ENCODE data around the gene ZNF385B.

The ZNF385B gene

DNA sequence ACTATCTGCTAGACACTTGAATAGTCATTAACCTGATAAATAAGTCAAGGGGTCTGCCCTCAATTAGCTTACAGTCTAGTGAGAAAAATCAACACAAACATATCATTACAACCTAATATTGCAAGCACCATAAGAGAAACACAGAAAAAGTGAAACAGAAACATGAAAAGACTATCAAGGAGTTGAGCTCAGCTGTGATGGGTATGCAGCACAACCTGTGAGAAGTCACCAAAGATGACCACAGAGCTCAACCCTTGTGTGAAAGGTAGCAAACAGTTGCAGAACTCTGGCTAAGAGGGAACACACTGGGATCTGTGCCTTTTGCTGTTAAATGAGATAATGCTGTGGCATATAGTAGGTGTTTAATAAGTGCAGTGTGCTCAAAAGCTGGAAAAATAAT, 11.7 kb downstream of the ZNF385B start:
- TF ChIP-seq, protein P1, sequence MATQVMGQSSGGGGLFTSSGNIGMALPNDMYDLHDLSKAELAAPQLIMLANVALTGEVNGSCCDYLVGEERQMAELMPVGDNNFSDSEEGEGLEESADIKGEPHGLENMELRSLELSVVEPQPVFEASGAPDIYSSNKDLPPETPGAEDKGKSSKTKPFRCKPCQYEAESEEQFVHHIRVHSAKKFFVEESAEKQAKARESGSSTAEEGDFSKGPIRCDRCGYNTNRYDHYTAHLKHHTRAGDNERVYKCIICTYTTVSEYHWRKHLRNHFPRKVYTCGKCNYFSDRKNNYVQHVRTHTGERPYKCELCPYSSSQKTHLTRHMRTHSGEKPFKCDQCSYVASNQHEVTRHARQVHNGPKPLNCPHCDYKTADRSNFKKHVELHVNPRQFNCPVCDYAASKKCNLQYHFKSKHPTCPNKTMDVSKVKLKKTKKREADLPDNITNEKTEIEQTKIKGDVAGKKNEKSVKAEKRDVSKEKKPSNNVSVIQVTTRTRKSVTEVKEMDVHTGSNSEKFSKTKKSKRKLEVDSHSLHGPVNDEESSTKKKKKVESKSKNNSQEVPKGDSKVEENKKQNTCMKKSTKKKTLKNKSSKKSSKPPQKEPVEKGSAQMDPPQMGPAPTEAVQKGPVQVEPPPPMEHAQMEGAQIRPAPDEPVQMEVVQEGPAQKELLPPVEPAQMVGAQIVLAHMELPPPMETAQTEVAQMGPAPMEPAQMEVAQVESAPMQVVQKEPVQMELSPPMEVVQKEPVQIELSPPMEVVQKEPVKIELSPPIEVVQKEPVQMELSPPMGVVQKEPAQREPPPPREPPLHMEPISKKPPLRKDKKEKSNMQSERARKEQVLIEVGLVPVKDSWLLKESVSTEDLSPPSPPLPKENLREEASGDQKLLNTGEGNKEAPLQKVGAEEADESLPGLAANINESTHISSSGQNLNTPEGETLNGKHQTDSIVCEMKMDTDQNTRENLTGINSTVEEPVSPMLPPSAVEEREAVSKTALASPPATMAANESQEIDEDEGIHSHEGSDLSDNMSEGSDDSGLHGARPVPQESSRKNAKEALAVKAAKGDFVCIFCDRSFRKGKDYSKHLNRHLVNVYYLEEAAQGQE (IDR thresholded peaks at IDR 0.05; ENCODE audit: insufficient read depth in 1 of 2, low read depth in 2 of 2, low read length in 2 of 2): no peak
- TF ChIP-seq FOXP2 (optimal IDR thresholded peaks at IDR 0.05; ENCODE audit: borderline replicate concordance, extremely low read depth, extremely low read length, insufficient read depth): no peak
- TF ChIP-seq TAF1 (IDR thresholded peaks at IDR 0.05; ENCODE audit: borderline replicate concordance, insufficient read depth, low read length): no peak
- TF ChIP-seq POLR2AphosphoS5 (IDR thresholded peaks at IDR 0.05; ENCODE audit: low read depth, low read length): no peak
- TF ChIP-seq SIN3A (IDR thresholded peaks at IDR 0.05; ENCODE audit: borderline replicate concordance, insufficient read depth, low read length): no peak

DNA sequence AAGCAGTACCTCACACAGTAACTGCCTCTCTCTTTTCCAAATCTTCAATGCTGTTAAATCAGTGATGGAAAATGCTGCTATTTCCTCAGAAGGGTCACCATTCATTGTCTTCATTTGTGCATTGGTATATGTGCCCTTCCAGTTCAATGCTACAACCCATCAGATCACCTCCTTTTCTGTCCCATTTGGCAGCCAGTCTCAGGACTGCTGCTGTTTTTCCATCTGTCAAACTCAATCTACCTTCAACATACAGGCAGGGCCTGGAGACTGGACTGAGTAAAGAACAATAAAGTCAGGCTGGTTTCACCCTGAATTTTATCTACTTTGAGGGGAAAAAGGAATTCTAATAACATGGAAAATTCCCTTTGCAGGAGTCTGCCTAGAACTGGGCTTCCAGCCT, 17.9 kb downstream of the ZNF385B start:
- TF ChIP-seq TAF1 (IDR thresholded peaks at IDR 0.05; ENCODE audit: borderline replicate concordance, insufficient read depth, low read length) (no peak), SIN3A (IDR thresholded peaks at IDR 0.05; ENCODE audit: borderline replicate concordance, insufficient read depth, low read length) (no peak), POLR2AphosphoS5 (IDR thresholded peaks at IDR 0.05; ENCODE audit: low read depth, low read length) (no peak), FOXP2 (optimal IDR thresholded peaks at IDR 0.05; ENCODE audit: borderline replicate concordance, extremely low read depth, extremely low read length, insufficient read depth) (no peak)
- TF ChIP-seq, protein P1 (IDR thresholded peaks at IDR 0.05; ENCODE audit: insufficient read depth in 1 of 2, low read depth in 2 of 2, low read length in 2 of 2): no peak

DNA sequence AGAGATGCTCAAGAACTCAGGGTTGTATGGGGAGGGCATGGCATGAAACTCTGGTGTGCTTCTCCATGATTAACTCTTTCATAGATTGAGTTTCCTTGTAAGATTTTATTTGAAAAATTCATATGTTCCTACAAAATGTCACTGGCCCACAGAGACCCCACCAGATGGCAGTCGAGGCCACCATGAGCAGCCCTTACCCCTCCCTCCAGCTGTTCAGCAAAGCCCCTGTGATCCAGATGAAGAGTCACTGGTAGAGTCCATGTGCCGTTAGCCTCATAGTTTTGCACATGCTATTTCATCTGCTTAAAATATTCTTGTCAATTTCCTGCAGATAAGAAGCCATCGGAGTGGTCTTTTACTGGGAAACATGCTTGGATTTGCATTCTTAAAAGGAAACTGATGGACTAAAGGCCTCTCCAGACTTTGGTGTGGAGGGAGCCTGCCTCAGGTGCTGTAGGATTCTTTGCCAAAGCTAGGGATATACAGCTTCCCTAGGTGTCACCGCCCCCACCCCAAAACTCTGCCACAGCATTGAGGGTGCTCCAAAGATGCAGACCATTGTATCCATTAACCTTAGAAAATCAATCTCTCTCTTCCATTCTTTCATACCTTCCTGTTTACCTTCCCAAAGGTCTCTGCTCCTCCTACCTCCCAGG, 18.8 kb downstream of the ZNF385B start:
- TF ChIP-seq, protein P1 (IDR thresholded peaks at IDR 0.05; ENCODE audit: insufficient read depth in 1 of 2, low read depth in 2 of 2, low read length in 2 of 2): no peak
- TF ChIP-seq SIN3A (IDR thresholded peaks at IDR 0.05; ENCODE audit: borderline replicate concordance, insufficient read depth, low read length) (no peak), TAF1 (IDR thresholded peaks at IDR 0.05; ENCODE audit: borderline replicate concordance, insufficient read depth, low read length) (no peak), POLR2AphosphoS5 (IDR thresholded peaks at IDR 0.05; ENCODE audit: low read depth, low read length) (no peak), FOXP2 (optimal IDR thresholded peaks at IDR 0.05; ENCODE audit: borderline replicate concordance, extremely low read depth, extremely low read length, insufficient read depth) (no peak)

DNA sequence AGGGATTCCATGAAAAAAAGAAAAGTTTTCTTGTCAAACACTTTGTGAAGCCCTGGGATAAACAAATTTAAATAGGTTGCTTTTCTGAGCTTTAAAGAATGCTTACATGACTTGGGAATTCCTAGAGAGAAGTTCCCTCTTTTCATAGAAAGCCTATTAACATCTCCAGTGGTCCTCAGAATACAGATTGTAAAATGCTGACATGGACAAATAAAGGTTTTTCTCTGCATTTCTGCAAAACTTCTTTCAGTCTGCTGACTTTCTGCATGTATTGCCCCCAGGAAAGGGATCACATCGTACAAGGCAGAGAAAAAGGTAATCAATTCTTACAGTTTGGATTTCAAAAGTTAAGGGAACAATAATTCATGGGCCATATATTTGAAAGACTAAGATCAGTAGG, 20.6 kb downstream of the ZNF385B start:
- no peak for TF ChIP-seq SIN3A (IDR thresholded peaks at IDR 0.05; ENCODE audit: borderline replicate concordance, insufficient read depth, low read length)
- no peak for TF ChIP-seq FOXP2 (optimal IDR thresholded peaks at IDR 0.05; ENCODE audit: borderline replicate concordance, extremely low read depth, extremely low read length, insufficient read depth)

DNA sequence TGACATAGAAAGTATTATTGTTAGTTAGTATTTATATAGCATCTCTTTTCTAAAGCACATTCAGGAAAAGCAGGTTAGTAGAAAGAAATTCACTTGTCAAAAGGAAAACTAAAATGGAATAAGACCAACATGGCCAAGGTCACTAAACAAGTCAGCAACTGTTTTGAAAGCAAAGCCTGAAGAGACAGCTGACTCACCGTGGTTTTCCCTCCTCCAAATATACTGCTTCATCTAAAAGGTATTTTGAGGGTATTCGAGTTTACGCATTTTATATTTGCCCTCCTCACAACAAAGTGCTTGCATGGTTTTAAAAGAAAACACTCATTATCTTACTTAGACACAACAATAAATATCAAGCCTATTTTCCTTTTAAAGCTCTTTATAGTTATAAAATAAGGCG, 24.0 kb downstream of the ZNF385B start:
- no peak for TF ChIP-seq FOXP2 (optimal IDR thresholded peaks at IDR 0.05; ENCODE audit: borderline replicate concordance, extremely low read depth, extremely low read length, insufficient read depth)
- TF ChIP-seq, protein P1 (IDR thresholded peaks at IDR 0.05; ENCODE audit: insufficient read depth in 1 of 2, low read depth in 2 of 2, low read length in 2 of 2): no peak
- no peak for TF ChIP-seq SIN3A (IDR thresholded peaks at IDR 0.05; ENCODE audit: borderline replicate concordance, insufficient read depth, low read length)
- TF ChIP-seq TAF1 (IDR thresholded peaks at IDR 0.05; ENCODE audit: borderline replicate concordance, insufficient read depth, low read length): no peak
- no peak for TF ChIP-seq POLR2AphosphoS5 (IDR thresholded peaks at IDR 0.05; ENCODE audit: low read depth, low read length)
